Measurements from ENCODE around the gene FAM171A1.

DNA sequence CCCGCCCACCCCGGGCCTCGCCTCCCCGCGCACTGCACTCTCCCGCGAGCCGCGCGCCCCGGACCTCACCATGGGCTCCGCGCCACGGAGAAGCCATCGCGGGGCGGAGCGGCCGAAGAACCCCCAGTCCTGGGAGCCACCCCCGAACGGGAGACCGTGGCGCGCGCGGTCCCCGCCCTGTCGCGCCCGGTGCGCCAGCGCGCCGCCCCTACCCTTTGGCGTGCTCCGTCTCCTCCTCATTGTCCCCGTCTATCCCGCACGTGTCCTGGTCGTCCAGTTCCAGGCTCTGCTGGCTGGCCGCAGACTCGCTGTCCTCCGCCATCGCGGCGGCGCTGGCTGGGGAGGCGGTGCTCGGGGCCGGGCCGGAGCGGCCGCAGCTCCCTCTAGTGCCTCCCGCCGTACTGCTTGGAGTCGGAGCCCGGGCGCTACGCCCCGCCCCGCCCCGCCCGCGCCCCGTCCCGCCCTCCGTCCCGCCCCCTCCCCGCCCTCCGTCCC is 202.8 kb downstream of the FAM171A1 start, which contains the start of gene NMT2:
- TF ChIP-seq, protein P1, sequence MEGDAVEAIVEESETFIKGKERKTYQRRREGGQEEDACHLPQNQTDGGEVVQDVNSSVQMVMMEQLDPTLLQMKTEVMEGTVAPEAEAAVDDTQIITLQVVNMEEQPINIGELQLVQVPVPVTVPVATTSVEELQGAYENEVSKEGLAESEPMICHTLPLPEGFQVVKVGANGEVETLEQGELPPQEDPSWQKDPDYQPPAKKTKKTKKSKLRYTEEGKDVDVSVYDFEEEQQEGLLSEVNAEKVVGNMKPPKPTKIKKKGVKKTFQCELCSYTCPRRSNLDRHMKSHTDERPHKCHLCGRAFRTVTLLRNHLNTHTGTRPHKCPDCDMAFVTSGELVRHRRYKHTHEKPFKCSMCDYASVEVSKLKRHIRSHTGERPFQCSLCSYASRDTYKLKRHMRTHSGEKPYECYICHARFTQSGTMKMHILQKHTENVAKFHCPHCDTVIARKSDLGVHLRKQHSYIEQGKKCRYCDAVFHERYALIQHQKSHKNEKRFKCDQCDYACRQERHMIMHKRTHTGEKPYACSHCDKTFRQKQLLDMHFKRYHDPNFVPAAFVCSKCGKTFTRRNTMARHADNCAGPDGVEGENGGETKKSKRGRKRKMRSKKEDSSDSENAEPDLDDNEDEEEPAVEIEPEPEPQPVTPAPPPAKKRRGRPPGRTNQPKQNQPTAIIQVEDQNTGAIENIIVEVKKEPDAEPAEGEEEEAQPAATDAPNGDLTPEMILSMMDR (IDR thresholded peaks at IDR 0.05; ENCODE audit: low read length) = peak; percentile 12; the same call in 1 of the 2 replicates
- TF ChIP-seq EZH2 (IDR thresholded peaks at IDR 0.05; ENCODE audit: borderline replicate concordance, low read length) = no peak

Data from OCI-LY1 (cell line).